SK-N-SH treated with all-trans-retinoic acid at 6 μM for 48 hours (cell line): ENCODE results near the gene COPG2.
"Not testable (repeated sequence)": the region's sequence is repeated elsewhere in the genome, so short reads cannot be mapped to it uniquely, and the experiment has no call there.

Experiments used
- OSR1 ChIP-seq: fragments of 250-450 bp; sonication (Bioruptor Pico); IDR thresholded peaks from 2 replicates; pipeline ENCODE4 v1.8.0; 2022; ENCODE audit warnings: moderate library complexity, mild to moderate bottlenecking, inconsistent platforms
- PATZ1 ChIP-seq: fragments of 250-450 bp; sonication (Bioruptor Pico); IDR thresholded peaks from 2 replicates; pipeline ENCODE4 v1.8.0; 2020; ENCODE audit warnings: mild to moderate bottlenecking, moderate library complexity, borderline replicate concordance
- ZNF565 ChIP-seq: fragments of 450-650 bp; formaldehyde crosslinking; conservative IDR thresholded peaks from 2 replicates; pipeline ENCODE4 v1.5.0; 2020; ENCODE audit warnings: low read depth, mild to moderate bottlenecking, moderate library complexity

- TF ChIP-seq ZNF565 (CRISPR knock-in tag); OSR1; PATZ1 (CRISPR knock-in tag): not testable (repeated sequence)
Observed at GRCh38 chr7:130585932-130586331, 82.6 kb downstream of the COPG2 start.
